Effector memory CD4-positive, alpha-beta T cell (primary cell): ENCODE data around the gene CLNK.

Experiments used
- DNase-seq, 3 donors: peaks; one replicate each; pipeline ENCODE4 v3.0.0-alpha.2; 2020
- H3K27ac ChIP-seq: 2 replicates; pipeline ENCODE4 v1.7.0; 2013; ENCODE audit warnings: mild to moderate bottlenecking, low read length, moderate library complexity; ENCODE audit not compliant: insufficient read depth, poor library complexity, severe bottlenecking
- H3K27me3 ChIP-seq: replicated peaks from 2 replicates; pipeline ENCODE4 v1.7.0; 2013; ENCODE audit warnings: mild to moderate bottlenecking, low read length; ENCODE audit not compliant: insufficient read depth, control insufficient read depth, poor library complexity, severe bottlenecking
- H3K36me3 ChIP-seq: 2 replicates; pipeline ENCODE4 v1.7.0; 2013; ENCODE audit warnings: mild to moderate bottlenecking, low read length, moderate library complexity; ENCODE audit not compliant: control insufficient read depth, insufficient read depth
- H3K4me1 ChIP-seq: 2 replicates; pipeline ENCODE4 v1.7.0; 2013; ENCODE audit warnings: low read length, mild to moderate bottlenecking; ENCODE audit not compliant: control insufficient read depth, insufficient read depth, poor library complexity, severe bottlenecking
- H3K4me3 ChIP-seq: 2 replicates; pipeline ENCODE4 v1.7.0; 2013; ENCODE audit warnings: low read length, low read depth, mild to moderate bottlenecking; ENCODE audit not compliant: insufficient read depth, poor library complexity, severe bottlenecking
- H3K9me3 ChIP-seq: 2 replicates; pipeline ENCODE4 v1.7.0; 2013; ENCODE audit warnings: mild to moderate bottlenecking, low read length, moderate library complexity; ENCODE audit not compliant: control insufficient read depth

Gene CLNK

DNA sequence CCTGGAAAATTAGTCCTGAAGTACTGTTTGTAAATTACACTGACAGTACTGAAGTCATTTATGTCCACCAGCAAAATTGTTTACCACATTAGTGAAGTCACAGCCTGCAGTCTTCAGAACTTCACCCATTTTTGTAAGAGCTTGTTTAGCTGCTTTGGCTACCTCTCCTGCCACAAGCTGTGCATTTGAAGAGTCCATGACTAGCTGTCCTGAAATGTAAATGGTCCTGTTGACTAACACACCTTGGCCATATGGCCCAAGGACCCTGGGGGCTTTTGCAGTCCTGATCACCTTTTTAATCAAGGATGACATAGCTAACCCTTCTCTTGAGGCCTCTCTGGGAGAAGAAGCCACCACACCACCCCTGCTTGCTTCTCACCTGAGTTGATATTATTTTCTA lies 205.9 kb downstream of the CLNK start:
- Histone ChIP-seq H3K9me3 (no peaks in the 10 kb centered on the region), H3K4me3 (no peak overlapping the region), H3K27ac (no peak overlapping the region), H3K4me1 (no peaks in the 10 kb centered on the region), H3K36me3 (no peaks in the 10 kb centered on the region), H3K27me3 (peaks cover 4% of the 10 kb centered on the region)
- no peak for DNase-seq

DNA sequence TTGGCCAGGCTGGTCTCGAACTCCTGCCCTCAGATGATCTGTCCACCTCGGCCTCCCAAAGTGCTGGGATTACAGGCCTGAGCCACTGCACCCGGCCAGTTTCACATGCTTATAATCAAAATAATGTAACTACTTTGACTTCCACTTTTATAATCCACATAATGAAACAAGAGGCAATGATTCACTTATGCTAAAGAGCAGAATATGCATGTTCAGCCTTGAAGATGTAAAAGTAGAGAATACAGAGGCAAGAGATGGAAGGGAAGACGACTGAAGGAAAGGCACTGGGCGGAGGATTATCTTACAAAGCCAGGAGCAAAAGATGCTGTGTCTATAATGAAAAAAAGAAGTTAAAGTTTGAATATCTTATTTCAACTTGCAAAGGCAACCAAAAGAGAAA lies 214.1 kb downstream of the CLNK start:
- H3K27me3 ChIP-seq: no peaks in the 10 kb centered on the region
- no peaks in the 10 kb centered on the region for H3K36me3 ChIP-seq
- no peaks in the 10 kb centered on the region for H3K4me1 ChIP-seq
- no peak for DNase-seq
- H3K9me3 ChIP-seq: no peaks in the 10 kb centered on the region
- no peak overlapping the region for H3K27ac ChIP-seq
- no peak overlapping the region for H3K4me3 ChIP-seq

DNA sequence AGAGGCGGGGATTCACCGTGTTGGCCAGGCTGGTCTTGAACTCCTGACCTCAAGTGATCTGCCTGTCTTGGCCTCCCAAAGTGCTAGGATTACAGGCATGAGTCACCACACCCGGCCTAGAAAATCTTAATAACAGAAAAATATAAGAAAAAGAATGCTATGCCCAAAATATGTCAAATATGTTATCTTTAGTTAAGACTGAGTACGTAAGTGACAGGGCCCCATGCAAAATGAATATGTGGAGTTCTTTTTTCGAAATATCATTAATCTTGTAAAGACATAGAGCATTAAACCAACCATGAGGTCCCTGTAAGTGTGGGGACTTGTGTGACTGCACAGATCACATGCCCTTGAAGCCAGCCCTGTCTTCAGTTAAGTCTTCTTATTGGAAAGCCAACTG lies 218.4 kb downstream of the CLNK start:
- H3K36me3 ChIP-seq: no peaks in the 10 kb centered on the region
- no peaks in the 10 kb centered on the region for H3K9me3 ChIP-seq
- H3K27me3 ChIP-seq: peaks cover 3% of the 10 kb centered on the region
- no peak overlapping the region for H3K4me3 ChIP-seq
- no peak for DNase-seq
- no peaks in the 10 kb centered on the region for H3K4me1 ChIP-seq
- H3K27ac ChIP-seq: no peak overlapping the region

DNA sequence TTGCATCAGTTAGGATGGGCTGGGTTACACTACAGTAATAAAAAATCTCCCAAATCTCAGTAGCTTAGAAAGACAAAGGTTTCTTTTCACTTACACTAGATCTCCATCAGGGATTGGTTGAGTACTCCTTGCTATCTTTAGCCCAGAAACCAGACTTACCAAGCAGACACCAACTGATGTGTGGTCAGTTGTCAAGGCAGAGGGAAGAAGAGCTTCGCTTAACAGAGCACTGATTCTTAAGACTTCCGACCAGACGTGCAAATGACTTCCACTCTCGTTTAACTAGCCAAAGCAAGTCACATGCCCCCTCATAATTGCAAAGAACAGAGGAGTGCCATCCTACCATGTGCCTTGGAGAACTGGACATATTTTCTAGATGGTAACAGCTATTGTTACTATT lies 221.7 kb downstream of the CLNK start:
- H3K27me3 ChIP-seq: peaks cover 3% of the 10 kb centered on the region
- peaks cover 4% of the 10 kb centered on the region for H3K4me1 ChIP-seq
- no peaks in the 10 kb centered on the region for H3K36me3 ChIP-seq
- DNase-seq: no peak
- no peak overlapping the region for H3K4me3 ChIP-seq
- H3K27ac ChIP-seq: no peak overlapping the region
- no peaks in the 10 kb centered on the region for H3K9me3 ChIP-seq

DNA sequence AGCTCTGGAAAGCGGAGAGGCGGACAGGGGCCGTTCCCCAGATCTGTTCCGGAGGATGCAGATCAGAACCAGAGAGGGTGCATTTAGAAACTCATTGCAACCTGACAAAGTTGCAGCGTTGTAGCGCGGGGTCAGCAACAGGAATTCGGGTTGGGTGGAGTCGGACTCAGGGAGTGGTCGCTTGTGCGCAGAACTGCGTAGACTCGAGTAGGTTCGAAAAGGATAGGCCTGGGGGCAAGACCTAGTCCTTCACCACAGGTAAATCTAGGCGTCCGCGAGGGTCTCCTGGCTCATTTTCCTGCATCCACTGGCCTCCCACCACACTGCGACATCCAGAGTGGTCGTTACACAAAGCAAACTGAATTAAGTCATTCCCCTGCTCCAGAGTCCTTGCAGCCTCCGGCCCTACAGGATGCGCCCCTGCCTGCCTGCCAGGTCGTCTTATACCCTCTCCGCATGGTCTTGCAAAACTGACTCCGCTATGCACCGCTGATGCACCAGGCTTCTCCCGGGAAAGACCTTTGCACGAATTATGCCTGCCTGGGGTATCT lies 222.6 kb downstream of the CLNK start:
- H3K9me3 ChIP-seq: no peaks in the 10 kb centered on the region
- no peak for DNase-seq
- peaks cover 4% of the 10 kb centered on the region for H3K4me1 ChIP-seq
- peak overlapping the region; percentile 36 for H3K4me3 ChIP-seq
- no peak overlapping the region for H3K27ac ChIP-seq
- H3K36me3 ChIP-seq: no peaks in the 10 kb centered on the region
- H3K27me3 ChIP-seq: peaks cover 3% of the 10 kb centered on the region

DNA sequence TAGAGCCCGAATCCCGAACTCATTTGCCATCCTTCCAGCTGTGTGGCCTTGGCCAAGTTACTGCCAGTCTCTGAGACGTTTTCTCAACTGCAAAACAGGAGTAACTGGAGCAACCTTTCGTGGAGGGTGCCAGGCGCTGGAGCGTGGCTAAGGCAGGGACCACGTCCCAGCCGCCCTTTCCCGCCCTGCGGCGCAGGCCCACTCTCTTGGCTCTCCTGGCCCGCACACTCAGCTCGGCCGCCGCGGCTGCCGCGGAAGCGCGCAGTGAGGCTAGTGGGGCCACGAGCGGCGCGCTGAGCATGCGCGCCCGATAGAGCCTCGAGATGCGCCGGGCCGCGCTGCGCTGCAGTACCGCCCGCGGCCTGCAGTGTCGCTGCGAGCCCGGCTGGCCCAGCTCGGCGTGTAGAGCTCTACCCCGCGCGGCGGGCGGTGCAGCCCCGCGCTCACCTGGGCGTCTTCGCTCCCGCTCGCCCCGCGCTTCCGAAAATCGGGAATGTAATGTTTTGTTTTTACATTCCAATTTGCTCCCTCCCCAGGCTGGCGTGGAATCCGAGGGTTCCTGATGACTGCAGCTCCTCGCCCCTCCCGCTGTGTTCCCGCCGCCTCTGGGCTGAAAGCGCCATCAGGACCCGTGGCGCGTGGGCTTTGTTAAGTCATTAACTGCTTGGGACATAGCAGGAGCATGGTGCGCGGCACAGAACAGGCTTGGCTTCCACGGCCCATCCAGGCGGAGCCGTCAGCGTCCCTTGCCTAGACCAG lies 223.3 kb downstream of the CLNK start:
- Histone ChIP-seq H3K4me1 (peaks cover 4% of the 10 kb centered on the region), H3K36me3 (no peaks in the 10 kb centered on the region), H3K27me3 (peaks cover 3% of the 10 kb centered on the region), H3K4me3 (peak overlapping the region; percentile 36), H3K27ac (no peak overlapping the region), H3K9me3 (no peaks in the 10 kb centered on the region)
- DNase-seq: peak; percentile 52 to 63 (median 54)

DNA sequence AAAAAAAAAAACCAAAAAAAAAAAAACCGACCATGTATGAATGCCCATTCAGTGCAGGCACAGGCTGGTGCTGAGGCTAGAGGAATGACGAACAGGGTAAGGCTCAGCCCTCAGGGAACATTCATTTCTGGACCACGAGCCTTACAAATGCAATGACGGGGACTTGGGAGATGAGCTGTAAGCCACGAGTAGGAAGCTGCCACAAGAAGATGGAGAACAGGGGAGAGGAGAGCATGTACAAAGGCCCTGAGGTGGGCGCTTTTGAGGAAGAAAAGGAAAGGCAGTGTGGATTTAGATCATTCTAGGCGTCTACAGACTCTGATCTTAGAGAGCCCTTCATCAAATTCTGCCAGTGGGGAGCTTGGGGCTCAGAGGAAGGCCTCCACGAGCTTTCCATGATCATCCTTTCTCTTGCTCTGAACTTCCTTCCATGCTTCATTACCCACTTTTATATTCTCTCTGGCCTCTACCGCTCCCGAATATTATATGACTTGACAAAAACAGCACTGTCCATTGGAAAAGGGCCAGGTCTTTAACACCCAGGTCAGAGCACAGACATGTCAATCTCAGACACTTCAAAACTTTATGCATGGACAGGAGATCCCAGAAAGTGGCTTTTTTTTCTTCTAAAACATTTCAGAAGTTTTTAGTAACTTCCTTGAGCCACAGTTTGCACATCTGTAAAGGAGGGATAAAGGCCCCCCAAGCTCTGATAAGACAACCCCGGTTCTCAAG lies 224.1 kb downstream of the CLNK start:
- Histone ChIP-seq H3K4me1 (peaks cover 4% of the 10 kb centered on the region), H3K36me3 (no peaks in the 10 kb centered on the region), H3K9me3 (no peaks in the 10 kb centered on the region), H3K27ac (no peak overlapping the region), H3K4me3 (peak overlapping the region; percentile 9), H3K27me3 (peaks cover 3% of the 10 kb centered on the region)
- DNase-seq: no peak

DNA sequence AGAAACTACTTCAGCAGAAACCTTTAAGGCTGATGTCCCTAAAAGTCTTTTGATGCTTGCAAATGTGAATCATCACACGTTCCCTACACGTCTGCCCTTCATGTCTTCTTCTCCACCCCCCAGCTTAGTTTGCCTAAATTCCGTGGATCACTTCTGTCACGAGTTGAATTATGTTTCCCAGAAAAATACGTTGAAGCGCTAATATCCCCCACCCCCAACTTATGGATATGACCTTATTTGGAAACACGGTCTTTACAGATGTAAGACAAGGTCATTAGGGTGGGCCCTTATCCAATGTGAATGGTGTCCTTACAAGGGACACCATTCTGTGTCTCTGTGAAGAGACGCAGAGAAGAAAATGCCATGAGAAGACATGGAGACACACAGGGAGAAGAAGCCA lies 225.3 kb downstream of the CLNK start:
- no peak for DNase-seq

DNA sequence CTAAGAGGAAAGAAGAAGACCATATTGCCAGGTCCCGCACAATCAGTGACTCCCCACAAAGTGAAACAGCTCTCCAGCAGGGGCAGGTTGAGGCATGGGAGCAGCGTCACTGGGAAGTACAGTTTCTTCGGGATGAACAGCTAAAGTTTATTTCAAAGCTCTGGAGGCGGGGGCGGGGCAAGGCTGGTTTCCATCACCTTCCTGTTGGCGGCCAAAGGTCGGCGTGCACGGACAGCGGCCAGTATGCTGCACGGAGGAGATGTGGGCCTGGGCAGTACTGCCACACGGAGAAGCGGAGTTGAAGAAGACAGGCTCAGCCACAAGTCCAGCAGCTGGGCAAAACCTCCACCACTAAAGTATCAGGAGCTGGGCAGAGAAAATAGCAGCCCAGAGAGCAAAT lies 226.4 kb downstream of the CLNK start:
- DNase-seq: no peak
- Histone ChIP-seq H3K27ac (no peak overlapping the region), H3K4me1 (peaks cover 4% of the 10 kb centered on the region), H3K36me3 (peaks cover 10% of the 10 kb centered on the region), H3K9me3 (no peaks in the 10 kb centered on the region), H3K27me3 (peaks cover 3% of the 10 kb centered on the region), H3K4me3 (no peak overlapping the region)

More for the DNA sequence above, 225.3 kb downstream of the CLNK start:
- Histone ChIP-seq H3K4me3 (no peak overlapping the region), H3K36me3 (peaks cover 3% of the 10 kb centered on the region), H3K9me3 (no peaks in the 10 kb centered on the region), H3K27me3 (peaks cover 3% of the 10 kb centered on the region), H3K27ac (no peak overlapping the region), H3K4me1 (peaks cover 4% of the 10 kb centered on the region)

DNA sequence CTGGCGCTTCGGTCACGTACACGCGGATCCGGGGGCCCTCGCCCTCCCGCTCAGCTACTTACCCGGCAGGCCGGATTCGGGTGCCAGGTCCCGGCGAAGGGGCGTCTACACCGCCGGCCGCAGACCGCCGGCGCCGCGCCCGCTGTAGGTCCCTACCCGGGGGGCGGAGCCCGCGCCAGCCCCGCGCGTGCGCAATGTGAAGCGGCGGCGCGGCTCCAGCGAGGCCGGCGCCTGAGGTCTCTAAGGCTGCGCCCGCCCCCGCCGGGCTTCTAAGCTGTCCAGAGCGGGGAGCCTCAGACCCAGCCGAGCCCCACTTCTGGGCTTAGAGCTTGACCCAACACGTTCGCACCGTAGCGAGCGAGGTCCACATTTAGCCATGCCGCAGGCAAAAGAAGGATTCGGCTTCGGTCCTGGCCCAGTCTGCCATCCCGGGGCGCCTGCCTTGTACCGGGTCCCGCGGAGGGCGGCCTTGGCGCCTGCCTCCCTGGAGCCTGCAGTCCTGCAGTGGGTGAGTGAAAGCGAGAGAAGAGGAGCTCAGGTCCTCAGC lies 227.2 kb downstream of the CLNK start, which contains the start of gene ZNF518B:
Gene ZNF518B, minus strand, starts transcription at position 172 of the 547 bp plus-strand sequence. CDS start 11,098 bp downstream, outside the sequence.
- peak within 1 kb of the TSS; percentile 56 for H3K27ac ChIP-seq
- peak; percentile 64 to 73 (median 71) for DNase-seq
- H3K4me3 ChIP-seq: peak within 1 kb of the TSS; percentile 47
- H3K4me1 ChIP-seq: peaks cover 4% of the 10 kb centered on the region
- H3K9me3 ChIP-seq: no peaks in the 10 kb centered on the region
- H3K36me3 ChIP-seq: peaks cover 10% of the 10 kb centered on the region
- peaks cover 3% of the 10 kb centered on the region for H3K27me3 ChIP-seq
